SK-N-SH (cell line): ENCODE results near the gene ISOC2.

Experiments used
- CHD2 ChIP-seq: fragments of 150-350 bp; IDR thresholded peaks from 2 replicates; pipeline ENCODE4 v1.6.1; 2018; ENCODE audit warnings: low read length; ENCODE audit not compliant: partially characterized antibody
- CTCF ChIP-seq: fragments of 200-600 bp; sonication (generic); IDR thresholded peaks from 2 replicates; pipeline ENCODE4 v1.6.1; 2017; ENCODE audit warnings: antibody characterized with exemption, mild to moderate bottlenecking, moderate library complexity
- EZH2phosphoT487 ChIP-seq: fragments of 200-600 bp; sonication (generic); IDR thresholded peaks from 2 replicates; pipeline ENCODE4 v1.6.1; 2017; ENCODE audit warnings: low read depth, mixed run types, mild to moderate bottlenecking, antibody characterized with exemption, moderate library complexity, borderline replicate concordance
- JUND ChIP-seq: IDR thresholded peaks from 2 replicates; pipeline ENCODE4 v1.4.0; 2012
- MXI1 ChIP-seq: IDR thresholded peaks from 2 replicates; pipeline ENCODE4 v1.6.1; 2012; ENCODE audit warnings: mild to moderate bottlenecking, low read depth, low read length, improper control_type of control experiment
- NFIC ChIP-seq: IDR thresholded peaks from 2 replicates; pipeline ENCODE4 v1.4.0; 2012; ENCODE audit warnings: borderline replicate concordance
- NRF1 ChIP-seq: IDR thresholded peaks from 2 replicates; pipeline ENCODE4 v1.6.1; 2012; ENCODE audit warnings: low read depth, mild to moderate bottlenecking, low read length
- POLR2AphosphoS5 ChIP-seq: IDR thresholded peaks from 2 replicates; pipeline ENCODE4 v1.6.1; 2012; ENCODE audit warnings: low read depth, low read length
- RFX5 ChIP-seq: IDR thresholded peaks from 2 replicates; pipeline ENCODE4 v1.6.1; 2012; ENCODE audit warnings: mild to moderate bottlenecking, improper control_type of control experiment, low read length
- TAF1 ChIP-seq: IDR thresholded peaks from 2 replicates; pipeline ENCODE4 v1.6.1; 2012; ENCODE audit warnings: low read depth, mild to moderate bottlenecking, low read length, moderate library complexity, borderline replicate concordance
- TEAD4 ChIP-seq: IDR thresholded peaks from 2 replicates; pipeline ENCODE4 v1.4.0; 2012; ENCODE audit warnings: mild to moderate bottlenecking, borderline replicate concordance; ENCODE audit not compliant: insufficient read depth
- YY1 ChIP-seq: IDR thresholded peaks from 2 replicates; pipeline ENCODE4 v1.4.0; 2012; ENCODE audit warnings: low read depth, mild to moderate bottlenecking
- TF ChIP-seq, protein P1 (sequence below): IDR thresholded peaks from 2 replicates; pipeline ENCODE4 v1.4.0; 2012; ENCODE audit warnings: low read depth, borderline replicate concordance
- TF ChIP-seq, protein P2 (sequence below): fragments of 150-350 bp; IDR thresholded peaks from 2 replicates; pipeline ENCODE4 v1.6.1; 2017; ENCODE audit warnings: antibody characterized with exemption, low read length, low read depth, borderline replicate concordance

DNA sequence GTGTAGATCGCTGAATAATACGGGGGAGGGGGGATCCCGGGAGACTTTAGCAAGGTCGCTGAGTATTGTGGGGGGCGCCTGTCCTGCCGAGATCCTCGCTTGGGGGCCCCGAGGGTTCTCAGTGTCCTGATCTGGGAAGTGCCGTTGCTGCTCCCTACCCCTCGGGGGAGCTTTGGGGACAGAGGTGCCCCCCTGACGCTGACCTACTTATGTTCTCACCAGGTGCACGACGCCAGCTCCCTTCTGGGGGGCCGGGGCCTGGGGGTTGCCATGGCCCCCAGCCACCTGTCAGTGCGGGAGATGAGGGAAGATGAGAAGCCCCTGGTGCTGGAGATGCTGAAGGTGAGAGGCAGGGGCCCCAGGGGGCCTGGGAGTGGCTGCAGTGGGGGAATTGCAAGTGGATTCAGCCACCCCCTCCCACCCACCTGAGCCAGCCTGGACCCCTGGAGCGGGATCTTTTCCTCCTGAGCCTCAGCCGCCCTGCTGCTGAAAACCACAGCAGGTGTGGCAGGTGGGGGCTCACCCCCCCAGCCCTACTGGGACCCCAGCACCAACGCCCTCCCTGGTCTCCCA is 24.1 kb upstream of the ISOC2 start:
- TF ChIP-seq, protein P1, sequence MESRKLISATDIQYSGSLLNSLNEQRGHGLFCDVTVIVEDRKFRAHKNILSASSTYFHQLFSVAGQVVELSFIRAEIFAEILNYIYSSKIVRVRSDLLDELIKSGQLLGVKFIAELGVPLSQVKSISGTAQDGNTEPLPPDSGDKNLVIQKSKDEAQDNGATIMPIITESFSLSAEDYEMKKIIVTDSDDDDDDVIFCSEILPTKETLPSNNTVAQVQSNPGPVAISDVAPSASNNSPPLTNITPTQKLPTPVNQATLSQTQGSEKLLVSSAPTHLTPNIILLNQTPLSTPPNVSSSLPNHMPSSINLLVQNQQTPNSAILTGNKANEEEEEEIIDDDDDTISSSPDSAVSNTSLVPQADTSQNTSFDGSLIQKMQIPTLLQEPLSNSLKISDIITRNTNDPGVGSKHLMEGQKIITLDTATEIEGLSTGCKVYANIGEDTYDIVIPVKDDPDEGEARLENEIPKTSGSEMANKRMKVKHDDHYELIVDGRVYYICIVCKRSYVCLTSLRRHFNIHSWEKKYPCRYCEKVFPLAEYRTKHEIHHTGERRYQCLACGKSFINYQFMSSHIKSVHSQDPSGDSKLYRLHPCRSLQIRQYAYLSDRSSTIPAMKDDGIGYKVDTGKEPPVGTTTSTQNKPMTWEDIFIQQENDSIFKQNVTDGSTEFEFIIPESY, result no peak
- TF ChIP-seq TAF1 (no peak), CTCF (no peak), CHD2 (no peak), NRF1 (no peak), NFIC (no peak), RFX5 (no peak), EZH2phosphoT487 (no peak), POLR2AphosphoS5 (no peak), YY1 (no peak), JUND (no peak), MXI1 (no peak), TEAD4 (no peak)
- TF ChIP-seq, protein P2, sequence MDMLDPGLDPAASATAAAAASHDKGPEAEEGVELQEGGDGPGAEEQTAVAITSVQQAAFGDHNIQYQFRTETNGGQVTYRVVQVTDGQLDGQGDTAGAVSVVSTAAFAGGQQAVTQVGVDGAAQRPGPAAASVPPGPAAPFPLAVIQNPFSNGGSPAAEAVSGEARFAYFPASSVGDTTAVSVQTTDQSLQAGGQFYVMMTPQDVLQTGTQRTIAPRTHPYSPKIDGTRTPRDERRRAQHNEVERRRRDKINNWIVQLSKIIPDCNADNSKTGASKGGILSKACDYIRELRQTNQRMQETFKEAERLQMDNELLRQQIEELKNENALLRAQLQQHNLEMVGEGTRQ, result no peak
